ENCODE data around the gene CHIT1.

Gene CHIT1

DNA sequence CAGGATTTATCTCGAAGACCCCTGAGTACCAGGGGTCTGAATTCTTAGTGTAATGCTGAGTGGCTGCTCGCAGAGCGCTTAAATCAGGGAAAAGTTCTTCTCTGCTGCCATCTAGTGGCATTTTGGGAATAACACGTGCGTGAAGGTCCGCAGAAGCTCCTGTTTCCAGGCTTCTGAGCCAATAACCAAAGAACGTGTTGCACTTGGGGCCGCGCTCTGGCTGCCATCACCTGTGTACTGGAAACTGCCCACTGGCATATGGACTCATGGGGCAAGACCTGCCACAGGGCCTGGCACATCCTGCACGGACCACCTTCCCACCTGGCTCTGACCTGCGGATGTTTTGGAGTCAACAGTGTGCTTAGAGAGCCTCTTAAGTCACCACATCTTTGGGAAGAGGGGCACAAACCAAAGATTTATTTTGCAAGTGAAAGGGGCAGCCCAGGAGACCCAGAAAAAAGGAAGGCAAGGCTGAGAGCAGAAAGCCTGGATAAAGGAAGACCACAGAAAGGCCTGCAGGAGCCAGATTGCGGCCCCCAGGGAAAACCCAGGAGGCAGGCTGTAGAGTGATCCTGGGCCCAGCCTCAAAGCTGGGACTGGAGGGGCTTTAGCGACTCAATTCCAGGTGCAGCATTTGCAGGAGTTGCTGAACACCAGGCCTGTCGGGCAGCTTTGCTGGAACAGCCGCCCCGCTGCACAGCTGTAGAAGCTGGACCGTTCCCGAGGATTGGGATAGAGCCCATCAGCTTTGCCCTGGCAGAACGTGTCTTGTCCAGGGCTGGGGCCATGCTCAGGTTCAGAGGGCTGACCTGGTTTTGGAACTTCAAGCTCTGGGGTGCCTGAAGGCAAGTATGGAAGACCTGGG lies 13.0 kb downstream of the CHIT1 start:
- peak; percentile 82 to 89 (median 86) for DNase-seq

DNA sequence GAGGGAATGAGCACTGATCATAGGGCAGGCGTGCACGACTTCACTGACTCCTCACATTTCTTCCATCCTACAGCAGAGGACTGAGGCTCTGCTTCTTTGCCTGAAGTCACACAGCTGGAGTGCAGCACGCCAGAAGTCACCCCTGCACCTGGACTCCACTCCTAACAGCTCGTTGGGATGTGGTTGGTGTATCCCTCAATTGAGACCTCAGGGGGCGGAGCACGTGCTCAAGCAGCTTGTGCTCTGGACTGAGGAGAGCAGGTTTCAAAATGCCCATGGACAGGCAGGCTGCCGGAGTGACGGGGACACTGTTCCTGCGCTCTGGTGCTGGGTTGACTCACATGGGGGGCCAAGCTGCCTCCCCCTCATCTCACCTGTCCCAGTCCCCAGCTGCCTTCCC lies 13.9 kb downstream of the CHIT1 start:
- peak in 2 of 4 experiments; percentile 31 to 39 for DNase-seq

DNA sequence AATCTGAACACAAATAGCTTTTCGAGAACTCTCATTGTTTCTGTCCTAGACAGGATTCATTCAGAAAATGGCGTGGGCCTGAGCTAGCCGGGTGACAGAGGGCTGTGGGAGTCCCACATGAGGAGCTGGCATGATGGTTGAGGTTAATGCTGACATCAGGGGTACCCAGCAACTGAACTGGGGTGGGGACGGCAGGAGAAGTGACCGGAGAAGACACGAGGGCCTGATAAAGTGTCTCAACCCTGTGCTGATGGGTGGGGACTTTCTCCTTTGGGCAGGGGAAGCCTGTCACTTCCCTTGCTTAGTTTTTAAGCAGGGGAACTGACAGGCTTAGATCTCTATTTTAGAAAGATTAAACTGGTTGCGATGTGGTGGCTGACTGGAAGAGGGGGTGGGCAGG lies 14.6 kb downstream of the CHIT1 start:
- peak; percentile 87 to 94 (median 90) for DNase-seq

DNA sequence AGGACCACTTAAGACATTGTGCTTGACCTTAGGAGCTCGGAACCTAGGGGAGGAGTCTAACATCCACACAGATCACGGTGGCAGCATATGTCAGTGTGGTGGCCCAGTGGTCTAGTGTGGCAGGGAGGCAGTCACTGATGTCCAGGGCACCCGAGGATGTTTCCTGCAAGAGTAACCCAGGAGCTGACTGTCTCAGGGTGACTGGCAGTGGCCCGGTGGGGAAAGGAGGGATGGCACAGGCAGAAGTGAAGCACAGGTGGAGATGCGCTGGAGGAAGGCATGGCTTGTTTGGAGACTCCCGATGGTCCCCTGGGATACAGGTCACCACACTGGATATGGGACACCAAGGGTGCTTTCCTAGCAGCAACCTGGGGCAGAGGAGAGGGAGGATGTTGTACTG lies 16.3 kb downstream of the CHIT1 start:
- DNase-seq, result no peak

DNA sequence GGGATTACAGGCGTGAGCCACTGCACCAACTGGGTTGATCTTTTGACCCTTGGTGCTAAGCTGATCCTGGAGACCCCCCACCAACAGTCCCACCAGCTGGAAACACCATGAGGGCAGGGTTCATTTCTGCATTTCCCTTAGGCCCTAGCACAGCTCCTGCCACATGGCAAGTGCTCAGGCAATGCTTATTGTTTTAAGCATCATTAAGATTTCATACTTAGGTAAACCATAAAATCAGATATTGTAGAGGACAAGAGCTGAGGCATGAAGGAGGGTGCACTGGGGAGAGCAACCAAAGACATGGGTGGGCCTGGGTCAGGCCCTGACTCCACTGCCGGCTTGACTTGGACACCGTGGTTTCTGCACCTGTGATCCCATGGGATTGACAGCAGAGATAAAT lies 17.7 kb downstream of the CHIT1 start:
- no peak for DNase-seq

DNA sequence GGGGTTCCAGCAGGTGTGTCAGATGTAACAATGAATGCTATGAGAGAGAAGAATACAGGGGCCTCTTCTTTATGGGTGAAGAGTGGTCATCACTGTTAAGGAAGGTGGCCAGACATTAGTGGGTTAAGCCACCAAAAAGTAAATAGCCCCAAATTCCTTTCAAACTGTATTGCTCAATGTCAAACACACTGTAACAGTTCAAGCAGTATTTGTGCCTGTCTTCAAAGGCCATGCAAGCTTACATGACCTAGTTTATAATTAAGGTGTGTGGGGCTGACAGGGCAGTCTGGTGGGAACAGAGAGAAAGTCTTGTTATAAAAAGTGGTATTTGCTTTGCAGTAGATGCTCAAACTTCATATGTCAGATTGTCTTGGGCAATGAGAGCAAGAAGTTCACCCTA lies 18.5 kb downstream of the CHIT1 start:
- no peak for DNase-seq

DNA sequence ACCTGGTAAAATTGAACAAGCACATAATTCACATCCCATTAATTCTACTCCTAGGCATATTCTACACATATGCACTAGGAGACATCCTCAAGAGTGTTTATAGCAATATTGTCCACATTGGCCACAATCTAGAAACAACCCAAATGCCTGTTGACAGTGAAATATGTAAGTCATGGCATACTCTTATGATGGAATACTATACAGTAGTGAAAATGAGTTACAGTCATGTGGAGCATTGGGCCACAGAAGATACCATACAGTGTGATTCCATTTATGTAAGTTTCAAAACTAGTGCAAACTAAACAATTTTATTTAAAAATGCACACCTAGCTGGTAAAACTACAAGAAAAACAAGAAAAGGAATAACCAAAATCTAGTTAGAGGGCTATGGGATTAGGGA lies 19.1 kb downstream of the CHIT1 start:
- DNase-seq, result no peak

DNA sequence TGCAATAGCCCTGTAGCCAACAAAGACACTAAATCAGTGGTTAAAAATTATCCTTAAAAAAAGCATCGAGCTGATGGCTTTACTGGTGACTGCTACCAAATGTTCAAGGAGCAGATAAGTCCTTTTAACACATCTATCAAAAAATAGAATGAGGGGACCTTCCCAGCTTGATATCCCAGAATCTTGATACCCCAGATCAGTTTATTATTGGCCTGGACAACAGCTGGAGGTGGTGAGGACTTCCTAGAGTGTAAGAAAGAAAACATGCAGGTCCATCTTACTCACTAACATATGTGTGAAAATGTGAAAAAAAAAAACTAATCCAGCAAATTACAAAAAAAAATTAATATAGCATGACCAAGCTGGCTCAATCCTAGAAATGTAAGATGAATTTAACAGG lies 21.3 kb downstream of the CHIT1 start:
- no peak for DNase-seq

DNA sequence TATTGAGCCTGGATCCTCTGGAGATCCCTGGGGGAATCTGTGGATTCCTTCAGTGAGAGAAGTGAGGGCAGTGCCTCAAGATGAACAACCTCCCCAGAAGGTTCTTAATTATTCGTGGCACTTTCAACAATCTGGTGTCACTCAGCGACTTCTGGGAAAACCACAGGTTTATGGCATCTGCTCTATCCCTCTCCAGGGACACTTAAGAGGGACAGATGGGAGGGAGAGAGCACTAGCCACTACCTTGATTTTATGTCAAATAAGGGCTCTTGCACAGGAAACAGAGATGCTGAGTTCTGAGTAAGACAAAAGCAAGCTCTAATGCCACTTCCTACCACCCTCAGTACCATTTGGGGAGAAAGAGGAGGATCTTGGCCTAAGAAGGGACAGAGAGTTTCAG lies 21.7 kb downstream of the CHIT1 start:
- DNase-seq, result no peak

DNA sequence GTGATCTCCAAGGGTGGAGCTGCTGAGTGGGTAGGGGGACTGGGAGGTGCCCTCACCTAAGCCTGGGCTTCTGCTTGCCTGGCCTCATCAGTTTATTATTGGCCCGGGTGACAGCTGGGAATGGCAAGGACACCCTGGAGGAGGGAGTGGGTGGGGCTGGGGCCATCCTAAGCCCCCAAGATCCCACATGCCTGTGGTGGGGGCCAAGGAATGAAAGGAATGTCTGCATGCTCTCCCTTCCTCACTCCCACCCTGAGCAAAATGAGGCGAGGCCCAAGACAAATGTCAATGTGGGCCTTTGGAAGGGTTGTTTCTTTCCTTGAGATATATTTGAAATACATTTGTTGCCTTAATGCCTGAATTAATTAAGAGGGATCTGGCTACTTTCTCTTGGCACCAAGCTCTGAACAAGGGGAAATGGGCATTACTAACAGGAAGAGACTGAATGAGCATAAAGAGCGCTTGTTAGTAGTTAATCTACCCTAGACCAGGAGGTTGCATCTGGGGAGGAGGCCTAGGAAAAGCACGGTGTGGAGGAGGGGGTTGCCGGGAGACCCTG lies 23.3 kb downstream of the CHIT1 start:
- no peak for DNase-seq

DNA sequence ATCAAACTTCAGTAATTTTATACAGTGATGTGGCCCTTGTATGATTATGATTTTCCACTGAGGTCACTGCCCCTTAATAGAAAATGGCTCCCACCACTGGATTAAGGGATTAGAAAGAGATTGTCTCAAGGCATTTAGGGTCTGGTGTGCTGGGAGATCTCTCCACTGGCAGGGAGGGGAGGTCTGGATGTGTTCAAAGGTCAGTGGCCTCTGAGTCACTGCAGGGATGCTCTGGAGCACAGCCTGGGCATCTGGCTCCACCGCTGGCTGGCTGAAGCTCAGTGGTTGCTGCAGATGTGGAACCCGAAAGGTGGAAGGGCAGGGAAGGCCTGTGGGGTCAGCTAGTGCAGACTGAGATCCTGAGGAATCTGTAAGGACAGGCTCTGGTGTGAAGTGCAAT lies 24.7 kb downstream of the CHIT1 start:
- no peak for DNase-seq

DNA sequence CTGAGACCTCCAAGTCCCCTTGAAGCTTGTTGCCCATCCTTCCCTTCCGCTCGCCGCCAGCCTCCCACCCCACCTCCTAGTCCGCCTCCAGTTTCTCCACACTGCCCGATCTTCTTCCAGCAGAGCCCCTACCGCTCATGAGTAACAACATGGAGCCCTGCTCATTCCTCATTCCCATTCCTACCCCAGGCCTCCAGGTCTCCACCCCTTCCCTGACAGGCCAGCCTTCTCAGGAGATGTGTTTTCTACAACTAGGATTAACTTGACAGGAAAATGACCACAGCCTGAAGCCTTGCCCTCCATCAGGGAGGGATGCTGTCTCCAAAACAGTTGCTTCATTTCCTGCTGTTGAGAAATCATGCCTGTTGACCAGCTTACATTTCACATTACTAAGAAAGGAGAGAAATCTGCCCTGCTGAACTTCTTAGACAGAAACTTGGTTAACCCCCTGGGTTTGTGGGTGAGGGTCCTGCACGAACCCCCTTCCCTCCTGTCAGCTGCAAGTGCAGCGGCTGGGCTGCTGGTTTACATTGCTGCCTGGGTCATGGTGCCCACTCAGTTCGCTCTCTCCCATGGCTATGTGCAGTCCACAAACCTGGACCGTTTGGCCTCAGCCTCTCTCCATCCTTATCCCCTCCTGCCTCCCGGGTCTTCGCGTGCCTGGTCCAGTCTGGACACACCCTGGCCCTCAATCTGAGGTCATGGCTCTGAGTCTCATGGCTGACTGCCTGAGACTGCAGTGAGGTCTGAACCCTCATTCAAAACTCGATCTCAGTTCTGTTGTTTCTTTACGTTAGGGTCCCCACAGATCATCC lies 26.8 kb downstream of the CHIT1 start:
- peak; percentile 73 to 86 (median 80) for DNase-seq

DNA sequence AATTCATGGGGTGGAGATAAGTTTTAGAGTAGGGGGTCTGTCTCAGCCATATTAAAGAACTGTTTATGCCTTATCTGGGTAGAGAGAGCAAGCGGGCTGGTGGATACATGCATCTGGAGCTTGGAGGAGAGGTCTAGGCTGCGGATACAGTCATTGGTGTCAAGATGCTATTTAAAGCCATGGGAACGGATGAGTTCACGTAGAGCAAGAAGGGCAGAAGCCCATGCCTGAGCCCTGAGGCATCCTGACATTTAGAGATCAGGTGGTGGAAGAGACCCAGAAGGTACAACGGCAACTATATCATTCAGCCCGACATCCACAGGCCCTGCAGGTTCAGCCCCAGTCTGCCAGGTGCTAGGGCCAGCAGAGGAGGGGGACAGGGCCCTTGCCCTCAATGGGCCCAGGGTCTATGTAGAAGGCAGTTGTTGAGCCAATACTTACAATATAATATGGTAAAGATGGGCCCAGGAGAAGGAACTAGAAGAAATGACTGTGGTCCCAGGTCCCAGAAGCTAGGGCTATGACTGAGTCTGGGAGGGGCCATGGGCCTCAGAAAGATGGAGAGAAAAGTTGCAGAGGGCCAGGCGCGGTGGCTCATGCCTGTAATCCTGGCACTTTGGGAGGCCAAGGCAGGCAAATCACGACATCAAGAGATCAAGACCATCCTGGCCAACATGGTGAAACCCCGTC lies 27.8 kb downstream of the CHIT1 start:
- DNase-seq, result no peak

DNA sequence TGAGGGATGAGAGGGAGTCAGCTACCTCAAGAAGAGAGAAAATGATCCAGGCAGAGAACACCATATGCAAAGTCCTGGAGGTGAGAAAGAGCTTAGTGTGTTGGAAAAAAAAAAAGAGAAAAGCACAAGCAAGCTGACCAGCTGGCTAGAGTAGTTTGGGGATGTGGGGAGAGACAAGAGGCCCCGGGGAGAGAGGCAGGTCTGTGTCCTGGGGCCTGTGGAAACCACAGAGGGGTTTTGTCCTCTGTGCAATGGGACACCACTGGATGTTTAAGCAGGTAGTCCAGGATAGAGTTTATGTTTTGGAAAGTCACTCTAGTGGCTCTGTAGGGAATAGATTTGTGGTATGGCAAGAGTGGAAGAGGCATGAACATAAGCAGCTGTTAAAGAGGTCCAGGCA lies 28.6 kb downstream of the CHIT1 start:
- DNase-seq, result no peak

DNA sequence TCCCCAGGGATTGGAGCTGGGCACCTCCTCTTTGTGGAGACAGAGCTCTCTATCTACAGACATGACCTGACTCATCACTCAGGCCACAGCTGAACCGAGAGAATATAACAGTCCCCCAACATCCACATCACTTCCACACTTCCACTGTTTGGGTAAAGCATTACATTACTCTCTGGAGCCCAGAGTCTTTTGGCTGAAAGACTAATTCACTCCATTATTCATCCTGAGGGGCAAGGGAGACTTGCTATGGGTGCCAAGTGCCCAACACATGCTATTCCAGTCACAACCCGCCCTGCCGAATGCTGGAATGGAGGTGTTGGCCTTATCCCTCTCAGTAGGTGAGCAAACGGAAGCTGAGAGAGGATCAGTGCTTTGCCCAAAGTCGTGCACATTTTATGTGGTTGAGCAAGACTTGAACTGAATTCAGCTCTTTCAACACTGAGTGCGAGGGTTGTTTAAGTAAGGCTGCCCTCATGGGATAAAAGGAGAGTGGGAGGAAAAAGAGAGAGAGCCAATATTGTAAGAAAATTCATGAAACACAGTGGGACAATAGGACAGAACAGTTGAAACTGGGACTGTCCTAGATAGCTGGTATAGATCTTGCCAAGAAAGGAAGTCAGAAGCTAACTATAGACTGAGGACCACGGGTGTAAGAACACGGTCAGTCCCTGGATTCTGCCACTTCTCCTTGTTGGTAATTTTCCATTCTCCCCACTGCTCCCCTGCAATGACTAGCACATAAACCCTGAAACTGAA lies 29.5 kb downstream of the CHIT1 start:
- DNase-seq, result peak; percentile 55 to 87 (median 78)

DNA sequence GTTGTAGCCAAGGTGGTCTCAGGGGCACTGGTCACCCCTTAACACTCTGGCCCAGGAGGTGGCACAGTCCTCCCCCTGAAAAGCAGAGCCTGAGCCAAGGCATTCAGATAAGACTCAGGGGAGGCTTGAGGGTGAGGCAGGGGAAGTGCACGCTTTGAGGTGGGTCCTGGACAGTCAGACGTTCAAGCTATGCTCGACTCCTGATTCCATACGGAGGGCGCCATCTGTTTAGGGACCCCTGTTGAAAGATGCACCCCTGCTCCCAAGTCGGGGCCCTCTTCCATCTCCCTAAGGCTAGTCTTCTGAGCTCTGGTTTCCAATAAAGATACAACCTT lies 30.0 kb downstream of the CHIT1 start:
- no peak for DNase-seq

DNA sequence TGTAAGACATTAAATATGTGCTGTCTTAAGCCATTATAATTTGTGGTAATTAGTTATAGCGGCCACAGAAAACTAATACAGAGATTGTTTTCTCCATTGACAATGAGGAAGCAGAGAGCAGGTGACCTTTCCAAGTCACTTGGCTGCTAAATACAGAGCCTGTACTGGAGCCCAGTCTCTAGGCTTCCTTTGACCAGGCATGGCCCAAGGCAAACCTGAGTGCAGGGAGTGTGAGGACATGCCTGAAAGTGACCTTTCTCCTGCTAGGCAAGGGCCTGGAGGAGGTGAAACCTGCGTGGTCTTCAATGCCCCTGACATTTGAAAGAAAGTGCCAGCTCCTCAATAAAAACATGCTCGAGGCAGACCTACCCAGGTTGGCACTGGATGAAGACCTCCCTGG lies 30.5 kb downstream of the CHIT1 start:
- DNase-seq, result no peak

DNA sequence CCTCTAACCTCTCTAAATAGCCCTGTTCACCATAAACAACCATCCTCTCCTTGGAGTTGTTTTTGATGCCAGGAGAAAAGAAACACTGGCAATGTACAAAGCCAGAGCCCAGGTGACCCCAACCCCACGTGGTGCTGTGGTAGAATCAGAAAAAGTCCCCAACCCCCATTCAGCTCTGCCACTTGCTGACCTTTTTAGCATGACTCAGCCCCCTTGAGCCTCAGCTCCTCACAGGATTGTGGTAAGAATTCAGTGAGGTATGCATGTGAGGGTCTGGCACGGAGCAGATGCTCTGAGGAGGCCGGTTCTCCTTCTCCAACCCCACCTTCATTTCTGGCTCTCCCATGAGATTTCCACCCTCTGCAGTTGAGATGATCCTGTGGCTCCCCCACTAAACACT lies 31.8 kb downstream of the CHIT1 start:
- DNase-seq, result peak in 3 of 4 experiments; percentile 38 to 62 (median 51)

DNA sequence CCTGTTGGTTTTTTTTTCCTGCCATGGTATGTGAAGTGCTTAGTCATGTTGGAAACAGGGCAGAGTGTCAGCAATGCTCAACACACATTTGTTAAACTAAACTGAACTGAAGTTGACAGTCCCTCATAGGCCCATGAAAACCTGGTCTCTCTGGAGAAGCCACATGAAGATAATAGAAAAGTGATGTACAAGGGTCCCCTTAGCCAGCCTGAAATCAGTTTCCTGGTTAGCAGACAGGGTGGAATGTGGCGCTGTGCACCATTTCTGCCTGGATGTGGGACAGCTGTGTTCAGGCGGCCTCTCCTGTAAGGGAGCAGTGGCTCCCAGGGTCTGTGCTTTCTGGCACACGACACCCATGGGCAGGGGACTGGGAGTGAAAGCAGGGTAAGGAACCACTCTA lies 33.1 kb downstream of the CHIT1 start:
- DNase-seq, result no peak

DNA sequence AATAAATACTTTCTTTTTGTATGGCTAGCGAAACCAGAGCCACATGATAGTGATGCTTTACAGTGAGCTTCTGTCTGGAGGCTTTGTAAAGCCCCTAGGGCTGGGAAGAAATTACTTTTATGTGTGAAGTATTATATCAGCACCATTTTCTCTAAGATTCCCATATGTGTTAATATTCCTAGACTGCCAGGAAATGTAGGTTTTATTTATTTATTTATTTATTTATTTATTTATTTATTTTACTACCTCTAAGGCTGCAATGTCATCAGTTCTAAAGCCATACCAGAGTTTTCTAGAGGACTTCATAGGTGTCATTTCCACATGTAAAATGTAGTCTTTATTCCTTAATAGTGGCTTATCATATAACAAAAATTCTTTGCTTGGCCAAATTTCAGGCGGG lies 38.5 kb downstream of the CHIT1 start:
- DNase-seq, result no peak

DNA sequence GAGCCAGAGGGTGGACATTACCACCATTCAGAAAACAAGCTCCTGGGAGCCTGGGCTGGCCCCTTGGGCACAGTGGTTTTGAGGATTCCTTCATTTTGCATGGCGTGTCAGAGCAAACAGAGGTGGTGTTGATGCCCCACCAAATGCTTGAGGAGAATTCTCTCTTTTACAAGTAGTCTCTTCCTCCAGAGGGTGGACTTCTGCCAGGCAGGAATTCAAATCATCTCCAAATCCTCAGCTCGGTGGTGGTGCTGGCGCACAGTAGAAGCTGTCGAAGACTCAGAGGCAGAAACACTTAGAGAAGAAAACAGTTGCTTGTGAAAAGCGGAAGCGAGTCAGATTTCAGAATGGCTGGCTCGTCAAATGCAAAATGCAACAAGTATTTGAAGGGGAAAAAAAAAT lies 39.5 kb downstream of the CHIT1 start:
- no peak for DNase-seq

DNA sequence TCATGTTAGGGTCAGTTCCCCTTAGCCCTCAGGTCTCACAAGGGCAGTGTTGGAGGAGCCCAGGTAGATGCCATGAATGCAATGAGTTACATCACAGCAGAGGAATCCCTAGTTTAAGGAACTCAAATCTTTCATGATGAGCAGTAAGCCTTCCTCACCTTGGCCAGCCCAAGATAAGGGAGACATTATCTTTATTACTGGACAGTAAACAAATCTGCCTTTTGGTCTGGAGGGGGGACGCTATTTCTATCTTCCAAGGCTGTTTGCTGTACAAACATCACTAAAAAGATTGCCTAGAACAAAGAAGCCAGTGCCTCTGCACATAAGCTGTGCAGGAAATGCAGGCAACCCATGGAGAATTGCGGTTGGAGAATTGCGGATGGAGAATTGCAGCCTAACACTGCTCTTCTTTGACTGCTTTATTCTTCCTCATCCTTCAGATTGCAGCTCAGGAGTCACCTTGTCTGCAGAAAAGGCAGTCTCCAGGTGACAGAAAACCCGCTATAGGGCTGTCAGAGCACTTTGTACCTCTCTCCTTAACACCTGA lies 40.7 kb downstream of the CHIT1 start:
- no peak for DNase-seq

Data from suppressor macrophage (primary cell).